A549 (cell line): ENCODE data around the gene CPSF7. TPM values are rescaled to one million over a fixed set of nuclear protein-coding genes. Genes with fewer than 3 reads are reported as not detected.

Experiments
- ATAC-seq, 2 experiments: fragments of 200-7000 bp in 1 of 2; fragments of >200 bp in 1 of 2; cut with Nextera tagmentation in 1 of 2; cut with Tn5 transposase in 1 of 2; 3 replicates each; pipeline versions ENCODE4 v1.8.0 to v1.9.1; 2018 to 2020; ENCODE audit warnings: mild to moderate bottlenecking in 1 of 2, moderate library complexity in 1 of 2
- CTCF ChIA-PET: fragments of 300-600 bp; sonication (Branson Sonifier 250); formaldehyde crosslinking; extraction: SDS; loops from one replicate; lab custom pipeline; 2021; ENCODE audit warnings: antibody characterized with exemption, inconsistent platforms; lab: Yijun Ruan, JAX
- POLR2A ChIA-PET: fragments of 350-600 bp; formaldehyde crosslinking; extraction: SDS; loops from one replicate; lab custom pipeline; 2021; ENCODE audit warnings: antibody characterized with exemption, inconsistent platforms; lab: Yijun Ruan, JAX
- DNase-seq, 2 experiments: peaks; one replicate each; pipeline versions ENCODE4 v3.0.0 to v3.0.0-alpha.2; 2011 to 2016; ENCODE audit warnings: low read depth in 1 of 2, low spot score in 1 of 2
- FAIRE-seq: peaks from 2 replicates; lab custom pipeline; 2011; peaks lifted over from hg19 to GRCh38; lab: Jason Lieb, UNC
- H3K27ac ChIP-seq, 2 experiments: fragments of >200 bp; sonication (Bioruptor Twin); formaldehyde crosslinking; 3 replicates each; pipeline ENCODE4 v1.5.1; 2016 to 2017
- H3K4me1 ChIP-seq: fragments of >200 bp; sonication (Bioruptor Twin); formaldehyde crosslinking; 3 replicates; pipeline ENCODE4 v1.6.1; 2016
- H3K4me2 ChIP-seq: fragments of >200 bp; sonication (Bioruptor Twin); formaldehyde crosslinking; 3 replicates; pipeline ENCODE4 v1.6.1; 2016
- H3K4me3 ChIP-seq: fragments of >200 bp; sonication (Bioruptor Twin); formaldehyde crosslinking; 3 replicates; pipeline ENCODE4 v1.5.1; 2016
- H3K9me3 ChIP-seq: fragments of >200 bp; sonication (Bioruptor Twin); formaldehyde crosslinking; 3 replicates; pipeline ENCODE4 v1.6.1; 2016
- CBX8 ChIP-seq: fragments of 200-600 bp; sonication (generic); IDR thresholded peaks from 2 replicates; pipeline ENCODE4 v1.6.1; 2016
- CHD2 ChIP-seq: fragments of 150-350 bp; IDR thresholded peaks from 2 replicates; pipeline ENCODE4 v1.6.1; 2014; ENCODE audit warnings: low read length; ENCODE audit not compliant: partially characterized antibody
- CHD4 ChIP-seq: fragments of 200-600 bp; sonication (generic); IDR thresholded peaks from 2 replicates; pipeline ENCODE4 v1.6.1; 2016; ENCODE audit warnings: antibody characterized with exemption, mild to moderate bottlenecking, borderline replicate concordance
- EHF ChIP-seq: fragments of 250-450 bp; sonication (Bioruptor Pico); IDR thresholded peaks from 2 replicates; pipeline ENCODE4 v1.5.0; 2020; ENCODE audit warnings: mild to moderate bottlenecking
- ESRRA ChIP-seq: fragments of 150-350 bp; IDR thresholded peaks from 2 replicates; pipeline ENCODE4 v1.6.1; 2014; ENCODE audit warnings: mild to moderate bottlenecking, low read length, borderline replicate concordance
- FOSL2 ChIP-seq, 2 experiments: fragments of 450-650 bp in 1 of 2; fragments of >200 bp in 1 of 2; sonication (Bioruptor Twin) in 1 of 2; formaldehyde crosslinking; IDR thresholded peaks; 2 replicates each; pipeline versions ENCODE4 v1.5.0 to v1.6.1; 2016 to 2020; ENCODE audit warnings: mild to moderate bottlenecking in 1 of 2, moderate library complexity in 1 of 2
- FOXS1 ChIP-seq: fragments of 250-450 bp; sonication (Bioruptor Pico); IDR thresholded peaks from 2 replicates; pipeline ENCODE4 v1.5.0; 2020; ENCODE audit warnings: mild to moderate bottlenecking, moderate library complexity
- HDAC2 ChIP-seq: fragments of 200-600 bp; sonication (generic); IDR thresholded peaks from 2 replicates; pipeline ENCODE4 v1.6.1; 2016
- HEYL ChIP-seq: fragments of 250-450 bp; sonication (Bioruptor Pico); IDR thresholded peaks from 2 replicates; pipeline ENCODE4 v1.8.0; 2021; ENCODE audit warnings: mild to moderate bottlenecking, moderate library complexity
- JUN ChIP-seq, 2 experiments: fragments of >200 bp; sonication (Bioruptor Twin); formaldehyde crosslinking; IDR thresholded peaks; 2 replicates in 1 of 2; 3 replicates in 1 of 2; pipeline ENCODE4 v1.6.1; 2016 to 2017
- KDM5A ChIP-seq: fragments of 200-600 bp; sonication (generic); IDR thresholded peaks from 2 replicates; pipeline ENCODE4 v1.6.1; 2016; ENCODE audit warnings: antibody characterized with exemption, mild to moderate bottlenecking
- MAZ ChIP-seq: fragments of 150-350 bp; IDR thresholded peaks from 2 replicates; pipeline ENCODE4 v1.6.1; 2014; ENCODE audit warnings: antibody characterized with exemption, low read depth, low read length, borderline replicate concordance
- NPAS2 ChIP-seq: fragments of 250-450 bp; sonication (Bioruptor Pico); IDR thresholded peaks from 2 replicates; pipeline ENCODE4 v1.8.0; 2022; ENCODE audit warnings: mild to moderate bottlenecking, moderate library complexity, borderline replicate concordance
- NR3C1 ChIP-seq: fragments of >200 bp; sonication (Bioruptor Twin); formaldehyde crosslinking; IDR thresholded peaks from 3 replicates; pipeline ENCODE4 v1.6.1; 2017
- PHF8 ChIP-seq: fragments of 200-600 bp; sonication (generic); IDR thresholded peaks from 2 replicates; pipeline ENCODE4 v1.6.1; 2016; ENCODE audit warnings: low read depth, mild to moderate bottlenecking, antibody characterized with exemption, moderate library complexity, borderline replicate concordance
- RCOR1 ChIP-seq: fragments of 150-350 bp; IDR thresholded peaks from 2 replicates; pipeline ENCODE4 v1.6.1; 2014; ENCODE audit warnings: antibody characterized with exemption, low read length, low read depth
- RFX5 ChIP-seq: fragments of 450-650 bp; IDR thresholded peaks from 2 replicates; pipeline ENCODE4 v1.7.1; 2014; ENCODE audit warnings: antibody characterized with exemption, mild to moderate bottlenecking, moderate library complexity
- TFCP2L1 ChIP-seq: fragments of 250-450 bp; sonication (Bioruptor Pico); IDR thresholded peaks from 2 replicates; pipeline ENCODE4 v1.5.0; 2021; ENCODE audit warnings: mild to moderate bottlenecking
- ZC3H11A ChIP-seq: fragments of 450-650 bp; IDR thresholded peaks from 2 replicates; pipeline ENCODE4 v1.6.1; 2014; ENCODE audit warnings: antibody characterized with exemption, mild to moderate bottlenecking
- WGBS: methylation state at CpG from one replicate; pipeline ENCODE4 v1.1.6; 2017; ENCODE audit errors: missing lambda C conversion rate; 5-methylcytosine and 5-hydroxymethylcytosine counted together
- polyA plus RNA-seq, 4 experiments: library from polyadenylated mRNA; depleted of rRNA in 3 of 4; stranded (reverse); fragments of >200 nt; fragmentation: RNase III in 1 of 4; extraction: RNeasy Plus Mini Kit Qiagen cat#74134 plus additional on column Dnase treatment in 1 of 4; gene quantifications; 2 replicates in 3 of 4; 3 replicates in 1 of 4; pipeline ENCODE4 v1.2.3, GENCODE V29; 2011 to 2017
- TF ChIP-seq, protein P1 (sequence below): fragments of 250-450 bp; sonication (Bioruptor Pico); IDR thresholded peaks from 2 replicates; pipeline ENCODE4 v1.5.0; 2020; ENCODE audit warnings: low read depth, mild to moderate bottlenecking, moderate library complexity
- TF ChIP-seq, protein P2 (sequence below): fragments of 450-650 bp; IDR thresholded peaks from 2 replicates; pipeline ENCODE4 v1.6.1; 2014; ENCODE audit warnings: antibody characterized with exemption
- TF ChIP-seq, protein P3 (sequence below): fragments of >200 bp; sonication (Bioruptor Twin); formaldehyde crosslinking; IDR thresholded peaks from 3 replicates; pipeline ENCODE4 v1.6.1; 2016
- TF ChIP-seq, protein P4 (sequence below): IDR thresholded peaks from 2 replicates; pipeline ENCODE4 v1.6.1; 2012
- TF ChIP-seq, protein P5 (sequence below): fragments of >200 bp; sonication (Bioruptor Twin); formaldehyde crosslinking; IDR thresholded peaks from 3 replicates; pipeline ENCODE4 v1.5.1; 2016
- TF ChIP-seq, protein P6 (sequence below): IDR thresholded peaks from 2 replicates; pipeline ENCODE4 v1.6.1; 2012; ENCODE audit warnings: low read depth, borderline replicate concordance

CPSF7 gene
- polyA plus RNA-seq, 2 of the 4 experiments (the other 2 are of a cell fraction), result 56.7 to 62.9 TPM

DNA sequence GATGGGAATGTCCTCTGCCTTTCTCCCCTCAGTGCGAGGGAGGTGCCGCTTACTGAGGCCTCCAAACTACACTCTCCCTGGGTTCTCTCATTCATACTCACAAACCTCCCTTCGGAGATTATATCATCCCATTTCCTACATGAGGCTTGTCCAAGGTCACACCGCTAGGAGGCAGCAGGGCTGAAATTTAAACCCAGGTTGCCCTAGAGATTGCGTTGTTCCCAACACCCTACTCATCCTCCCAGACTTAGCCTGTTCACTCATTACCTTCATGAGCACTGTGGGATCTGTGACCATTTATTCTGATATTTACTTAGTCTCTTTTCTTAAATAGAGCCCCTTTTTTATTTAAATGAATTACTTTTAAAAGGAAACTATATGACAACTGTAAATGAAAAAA, 31.2 kb upstream of the CPSF7 start:
- FAIRE-seq (no peak), ATAC-seq (no peak)
- no peak overlapping the region for H3K4me3 ChIP-seq

DNA sequence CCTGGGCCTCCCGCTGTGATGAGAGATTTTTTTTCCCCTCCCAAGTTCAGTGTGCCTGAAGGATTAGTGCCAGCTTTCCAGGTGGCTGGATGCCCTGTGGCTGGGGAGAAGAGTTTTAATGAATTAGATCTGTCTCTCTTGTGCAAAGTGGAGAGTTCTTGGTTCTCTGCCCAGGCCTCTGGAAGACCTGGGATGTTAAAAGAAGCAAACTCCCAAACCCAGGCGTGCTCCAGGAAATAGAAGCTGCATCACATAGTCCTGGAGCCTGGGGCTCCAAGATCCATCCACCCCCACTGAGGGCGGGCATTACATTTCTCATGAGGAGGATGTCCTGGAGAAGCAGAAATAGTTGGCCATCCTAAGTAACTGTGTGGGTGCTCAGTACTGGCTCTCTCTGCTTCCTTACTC, 30.7 kb upstream of the CPSF7 start:
- ChIA-PET POLR2A (no interaction called here), CTCF (interaction anchor here (1.5 to 8.2 kb wide), 3 partner anchors 13 to 56 kb away, joined by 4 to 55 read pairs (median 41); no protein-coding TSS in a partner anchor)
- H3K9me3 ChIP-seq, result no peaks in the 10 kb centered on the region
- WGBS, result 92% methylated on average over 3 of the region's 3 CpGs
- no peak overlapping the region for H3K4me3 ChIP-seq
- H3K27ac ChIP-seq, result no peak overlapping the region
- TF ChIP-seq, protein P1, sequence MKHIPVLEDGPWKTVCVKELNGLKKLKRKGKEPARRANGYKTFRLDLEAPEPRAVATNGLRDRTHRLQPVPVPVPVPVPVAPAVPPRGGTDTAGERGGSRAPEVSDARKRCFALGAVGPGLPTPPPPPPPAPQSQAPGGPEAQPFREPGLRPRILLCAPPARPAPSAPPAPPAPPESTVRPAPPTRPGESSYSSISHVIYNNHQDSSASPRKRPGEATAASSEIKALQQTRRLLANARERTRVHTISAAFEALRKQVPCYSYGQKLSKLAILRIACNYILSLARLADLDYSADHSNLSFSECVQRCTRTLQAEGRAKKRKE (CRISPR knock-in tag), result no peak
- TF ChIP-seq HEYL (no peak), RCOR1 (no peak), HDAC2 (no peak)
- ATAC-seq, result no peak
- no peak overlapping the region for H3K4me2 ChIP-seq
- no peaks in the 10 kb centered on the region for H3K4me1 ChIP-seq
- no peak for FAIRE-seq
- DNase-seq, result no peak

More for the DNA sequence above, 31.2 kb upstream of the CPSF7 start:
- Histone ChIP-seq H3K4me2 (no peak overlapping the region), H3K27ac (no peak overlapping the region), H3K9me3 (no peaks in the 10 kb centered on the region), H3K4me1 (no peaks in the 10 kb centered on the region)
- CTCF ChIA-PET, result interaction anchor here (1.5 to 8.2 kb wide), 3 partner anchors 15 to 56 kb away, joined by 4 to 41 read pairs (median 10); no protein-coding TSS in a partner anchor
- 86% methylated on average over 5 of the region's 5 CpGs for WGBS
- TF ChIP-seq, protein P2, sequence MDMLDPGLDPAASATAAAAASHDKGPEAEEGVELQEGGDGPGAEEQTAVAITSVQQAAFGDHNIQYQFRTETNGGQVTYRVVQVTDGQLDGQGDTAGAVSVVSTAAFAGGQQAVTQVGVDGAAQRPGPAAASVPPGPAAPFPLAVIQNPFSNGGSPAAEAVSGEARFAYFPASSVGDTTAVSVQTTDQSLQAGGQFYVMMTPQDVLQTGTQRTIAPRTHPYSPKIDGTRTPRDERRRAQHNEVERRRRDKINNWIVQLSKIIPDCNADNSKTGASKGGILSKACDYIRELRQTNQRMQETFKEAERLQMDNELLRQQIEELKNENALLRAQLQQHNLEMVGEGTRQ, result no peak
- TF ChIP-seq HDAC2 (no peak), CBX8 (no peak), EHF (CRISPR knock-in tag) (no peak), JUN (IDR thresholded peaks at IDR 0.05) (no peak), NR3C1 (no peak), ZC3H11A (no peak), PHF8 (no peak), ESRRA (no peak), MAZ (no peak)
- TF ChIP-seq, protein P3, sequence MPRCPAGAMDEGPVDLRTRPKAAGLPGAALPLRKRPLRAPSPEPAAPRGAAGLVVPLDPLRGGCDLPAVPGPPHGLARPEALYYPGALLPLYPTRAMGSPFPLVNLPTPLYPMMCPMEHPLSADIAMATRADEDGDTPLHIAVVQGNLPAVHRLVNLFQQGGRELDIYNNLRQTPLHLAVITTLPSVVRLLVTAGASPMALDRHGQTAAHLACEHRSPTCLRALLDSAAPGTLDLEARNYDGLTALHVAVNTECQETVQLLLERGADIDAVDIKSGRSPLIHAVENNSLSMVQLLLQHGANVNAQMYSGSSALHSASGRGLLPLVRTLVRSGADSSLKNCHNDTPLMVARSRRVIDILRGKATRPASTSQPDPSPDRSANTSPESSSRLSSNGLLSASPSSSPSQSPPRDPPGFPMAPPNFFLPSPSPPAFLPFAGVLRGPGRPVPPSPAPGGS, result no peak
- TF ChIP-seq, protein P4, sequence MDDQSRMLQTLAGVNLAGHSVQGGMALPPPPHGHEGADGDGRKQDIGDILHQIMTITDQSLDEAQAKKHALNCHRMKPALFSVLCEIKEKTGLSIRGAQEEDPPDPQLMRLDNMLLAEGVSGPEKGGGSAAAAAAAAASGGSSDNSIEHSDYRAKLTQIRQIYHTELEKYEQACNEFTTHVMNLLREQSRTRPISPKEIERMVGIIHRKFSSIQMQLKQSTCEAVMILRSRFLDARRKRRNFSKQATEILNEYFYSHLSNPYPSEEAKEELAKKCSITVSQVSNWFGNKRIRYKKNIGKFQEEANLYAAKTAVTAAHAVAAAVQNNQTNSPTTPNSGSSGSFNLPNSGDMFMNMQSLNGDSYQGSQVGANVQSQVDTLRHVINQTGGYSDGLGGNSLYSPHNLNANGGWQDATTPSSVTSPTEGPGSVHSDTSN, result no peak
- TF ChIP-seq, protein P5, sequence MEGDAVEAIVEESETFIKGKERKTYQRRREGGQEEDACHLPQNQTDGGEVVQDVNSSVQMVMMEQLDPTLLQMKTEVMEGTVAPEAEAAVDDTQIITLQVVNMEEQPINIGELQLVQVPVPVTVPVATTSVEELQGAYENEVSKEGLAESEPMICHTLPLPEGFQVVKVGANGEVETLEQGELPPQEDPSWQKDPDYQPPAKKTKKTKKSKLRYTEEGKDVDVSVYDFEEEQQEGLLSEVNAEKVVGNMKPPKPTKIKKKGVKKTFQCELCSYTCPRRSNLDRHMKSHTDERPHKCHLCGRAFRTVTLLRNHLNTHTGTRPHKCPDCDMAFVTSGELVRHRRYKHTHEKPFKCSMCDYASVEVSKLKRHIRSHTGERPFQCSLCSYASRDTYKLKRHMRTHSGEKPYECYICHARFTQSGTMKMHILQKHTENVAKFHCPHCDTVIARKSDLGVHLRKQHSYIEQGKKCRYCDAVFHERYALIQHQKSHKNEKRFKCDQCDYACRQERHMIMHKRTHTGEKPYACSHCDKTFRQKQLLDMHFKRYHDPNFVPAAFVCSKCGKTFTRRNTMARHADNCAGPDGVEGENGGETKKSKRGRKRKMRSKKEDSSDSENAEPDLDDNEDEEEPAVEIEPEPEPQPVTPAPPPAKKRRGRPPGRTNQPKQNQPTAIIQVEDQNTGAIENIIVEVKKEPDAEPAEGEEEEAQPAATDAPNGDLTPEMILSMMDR, result no peak
- no peak for DNase-seq
- POLR2A ChIA-PET, result no interaction called here

DNA sequence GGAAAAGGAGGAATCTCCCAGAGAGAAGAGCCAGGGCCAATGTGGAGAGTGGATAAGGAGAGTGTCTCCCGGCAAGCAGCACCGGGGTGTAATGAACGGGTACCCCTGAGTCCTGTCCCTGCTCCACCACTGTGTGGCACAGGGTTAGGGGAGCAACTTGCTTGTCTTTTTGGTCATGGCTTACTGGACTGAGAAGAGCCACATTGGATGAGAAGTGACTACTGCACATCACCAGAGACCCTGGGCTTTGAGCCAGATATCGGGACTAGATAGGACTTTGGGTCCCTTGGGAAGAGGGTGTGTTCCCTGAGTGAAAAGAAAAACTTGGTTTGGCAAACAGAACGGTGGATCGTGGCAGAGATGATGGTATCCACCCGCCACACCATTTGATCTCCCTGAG, 24.7 kb upstream of the CPSF7 start:
- 93% methylated on average over 7 of the region's 7 CpGs for WGBS
- ChIA-PET POLR2A (no interaction called here), CTCF (interaction anchor here (0.9 to 6.2 kb wide), 4 partner anchors 7 to 25 kb away, joined by 3 to 55 read pairs (median 23); a partner anchor contains a TSS)
- Histone ChIP-seq H3K27ac (no peak overlapping the region), H3K4me1 (no peaks in the 10 kb centered on the region), H3K4me2 (no peak overlapping the region), H3K4me3 (no peak overlapping the region), H3K9me3 (no peaks in the 10 kb centered on the region)
- DNase-seq, result no peak
- no peak for TF ChIP-seq MAZ
- no peak for TF ChIP-seq JUN (IDR thresholded peaks at IDR 0.05)
- TF ChIP-seq RFX5, result no peak
- no peak for TF ChIP-seq ESRRA
- TF ChIP-seq FOSL2 (IDR thresholded peaks at IDR 0.05), result no peak
- no peak for TF ChIP-seq FOSL2 (CRISPR knock-in tag; IDR thresholded peaks at IDR 0.05)
- TF ChIP-seq, protein P6, sequence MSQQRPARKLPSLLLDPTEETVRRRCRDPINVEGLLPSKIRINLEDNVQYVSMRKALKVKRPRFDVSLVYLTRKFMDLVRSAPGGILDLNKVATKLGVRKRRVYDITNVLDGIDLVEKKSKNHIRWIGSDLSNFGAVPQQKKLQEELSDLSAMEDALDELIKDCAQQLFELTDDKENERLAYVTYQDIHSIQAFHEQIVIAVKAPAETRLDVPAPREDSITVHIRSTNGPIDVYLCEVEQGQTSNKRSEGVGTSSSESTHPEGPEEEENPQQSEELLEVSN, result no peak
- no peak for TF ChIP-seq CHD4
- no peak for TF ChIP-seq CHD2
- no peak for TF ChIP-seq FOXS1 (CRISPR knock-in tag)
- TF ChIP-seq ZC3H11A, result no peak
- TF ChIP-seq, protein P3, result no peak
- TF ChIP-seq TFCP2L1 (CRISPR knock-in tag), result no peak
- no peak for TF ChIP-seq NPAS2 (CRISPR knock-in tag)
- TF ChIP-seq KDM5A, result no peak
- TF ChIP-seq PHF8, result no peak
- no peak for FAIRE-seq
- ATAC-seq, result peak; percentile 33 to 56; a peak in 5 of 6 replicates
